GM21529 (cell line): ENCODE data around the gene ARMC7.
A peak's percentile ranks its signal among the peaks of the same experiment; 100 is the strongest.
"Not testable (repeated sequence)": the region's sequence is repeated elsewhere in the genome, so short reads cannot be mapped to it uniquely, and the experiment has no call there.

Source experiments
- ATAC-seq: cut with Tn5 transposase; IDR thresholded peaks from one replicate; pipeline ENCODE4 v1.9.1; 2021; ENCODE audit not compliant: unreplicated experiment

ARMC7 gene

GRCh38 chr17:75109407-75110233 is at the start of gene ARMC7:
Gene ARMC7, plus strand, starts transcription at chr17:75109969. Its CDS starts 320 bp downstream, at chr17:75110289.
- peak; percentile 69 for ATAC-seq

- no peak for ATAC-seq
Observed at GRCh38 chr17:75060434-75061054, 49.2 kb upstream of the ARMC7 start.

- no peak for ATAC-seq
Observed at GRCh38 chr17:75061055-75061438, 48.7 kb upstream of the ARMC7 start.

- ATAC-seq = no peak
Observed at GRCh38 chr17:75061618-75062017, 48.2 kb upstream of the ARMC7 start.

- no peak for ATAC-seq
Observed at GRCh38 chr17:75063201-75063600, 46.6 kb upstream of the ARMC7 start.

GRCh38 chr17:75063626-75064025 is 46.1 kb upstream of the ARMC7 start:
- no peak for ATAC-seq

- ATAC-seq = no peak
Observed at GRCh38 chr17:75064040-75064439, 45.7 kb upstream of the ARMC7 start.

GRCh38 chr17:75064460-75064859 is 45.3 kb upstream of the ARMC7 start:
- no peak for ATAC-seq

GRCh38 chr17:75064867-75065561 is 44.8 kb upstream of the ARMC7 start:
- ATAC-seq = no peak

GRCh38 chr17:75065562-75066151 is 44.1 kb upstream of the ARMC7 start:
- ATAC-seq = no peak

GRCh38 chr17:75067856-75068255 is 41.9 kb upstream of the ARMC7 start:
- no peak for ATAC-seq

- ATAC-seq = no peak
Observed at GRCh38 chr17:75068750-75069149, 41.0 kb upstream of the ARMC7 start.

GRCh38 chr17:75069783-75070182 is 40.0 kb upstream of the ARMC7 start:
- no peak for ATAC-seq

- ATAC-seq = not testable (repeated sequence)
Observed at GRCh38 chr17:75071478-75072271, 38.1 kb upstream of the ARMC7 start.

GRCh38 chr17:75072909-75073308 is 36.9 kb upstream of the ARMC7 start:
- ATAC-seq = not testable (repeated sequence)

GRCh38 chr17:75073618-75074047 is 36.1 kb upstream of the ARMC7 start:
- ATAC-seq = no peak

- ATAC-seq = no peak
Observed at GRCh38 chr17:75074532-75074931, 35.2 kb upstream of the ARMC7 start.

GRCh38 chr17:75075597-75076336 is 34.0 kb upstream of the ARMC7 start:
- no peak for ATAC-seq

GRCh38 chr17:75077072-75077495 is 32.7 kb upstream of the ARMC7 start:
- ATAC-seq = no peak
